ENCODE measurements around the gene TRPV4. TPM values are rescaled to one million over a fixed set of nuclear protein-coding genes. Genes with fewer than 3 reads are reported as not detected.
"Not testable (repeated sequence)": the region's sequence is repeated elsewhere in the genome, so short reads cannot be mapped to it uniquely, and the experiment has no call there.

The TRPV4 gene
- total RNA-seq, 6 donors from 2014 or later: 2.2 to 9.7 (median 5.4) TPM

- no peak for DNase-seq
- TF ChIP-seq POLR2AphosphoS5 (IDR thresholded peaks at IDR 0.05) (no peak), POLR2A (IDR thresholded peaks at IDR 0.05) (no peak), EP300 (IDR thresholded peaks at IDR 0.05) (no peak)
- TF ChIP-seq, protein P1, sequence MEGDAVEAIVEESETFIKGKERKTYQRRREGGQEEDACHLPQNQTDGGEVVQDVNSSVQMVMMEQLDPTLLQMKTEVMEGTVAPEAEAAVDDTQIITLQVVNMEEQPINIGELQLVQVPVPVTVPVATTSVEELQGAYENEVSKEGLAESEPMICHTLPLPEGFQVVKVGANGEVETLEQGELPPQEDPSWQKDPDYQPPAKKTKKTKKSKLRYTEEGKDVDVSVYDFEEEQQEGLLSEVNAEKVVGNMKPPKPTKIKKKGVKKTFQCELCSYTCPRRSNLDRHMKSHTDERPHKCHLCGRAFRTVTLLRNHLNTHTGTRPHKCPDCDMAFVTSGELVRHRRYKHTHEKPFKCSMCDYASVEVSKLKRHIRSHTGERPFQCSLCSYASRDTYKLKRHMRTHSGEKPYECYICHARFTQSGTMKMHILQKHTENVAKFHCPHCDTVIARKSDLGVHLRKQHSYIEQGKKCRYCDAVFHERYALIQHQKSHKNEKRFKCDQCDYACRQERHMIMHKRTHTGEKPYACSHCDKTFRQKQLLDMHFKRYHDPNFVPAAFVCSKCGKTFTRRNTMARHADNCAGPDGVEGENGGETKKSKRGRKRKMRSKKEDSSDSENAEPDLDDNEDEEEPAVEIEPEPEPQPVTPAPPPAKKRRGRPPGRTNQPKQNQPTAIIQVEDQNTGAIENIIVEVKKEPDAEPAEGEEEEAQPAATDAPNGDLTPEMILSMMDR (IDR thresholded peaks at IDR 0.05): no peak
- no peak overlapping the region for H3K4me3 ChIP-seq
- no peak overlapping the region for H3K27ac ChIP-seq
- H3K4me1 ChIP-seq: peaks cover 20 to 29% (median 26%) of the 10 kb centered on the region in 4 donors
- no peaks in the 10 kb centered on the region for H3K27me3 ChIP-seq
- ATAC-seq (ENCODE audit: low FRiP score in 2 of 2): no peak
- 86 to 89% methylated on average over 13 of the region's 17 CpGs for WGBS, 2 donors
- H3K9me3 ChIP-seq: no peaks in the 10 kb centered on the region
- peaks cover 7 to 29% (median 19%) of the 10 kb centered on the region in 4 donors for H3K36me3 ChIP-seq
Observed at GRCh38 chr12:109861689-109862314, 28.6 kb upstream of the TRPV4 start.

DNA sequence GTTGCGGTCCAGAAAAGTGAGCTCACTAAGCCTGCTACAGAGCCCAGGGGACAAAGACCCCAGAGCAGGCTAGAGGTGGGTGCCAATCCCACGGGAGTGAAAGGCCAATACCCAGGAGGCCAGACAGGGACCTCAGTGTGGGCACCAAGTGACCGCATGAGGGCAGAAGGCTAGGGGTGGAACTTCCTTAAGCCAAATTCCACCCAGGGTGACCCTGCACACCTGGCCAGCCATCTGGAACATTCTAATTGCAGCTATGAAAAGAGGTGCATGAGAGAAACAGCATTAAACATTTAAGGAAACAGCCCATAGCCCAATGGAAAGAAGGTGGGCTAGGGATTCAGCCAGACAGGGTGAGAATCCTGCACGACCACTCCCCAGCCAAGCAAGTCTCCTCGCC, 27.8 kb upstream of the TRPV4 start:
- Histone ChIP-seq H3K27ac (no peak overlapping the region), H3K4me3 (no peak overlapping the region), H3K36me3 (peaks cover 7 to 38% (median 24%) of the 10 kb centered on the region in 4 donors), H3K27me3 (no peaks in the 10 kb centered on the region), H3K4me1 (peaks cover 20 to 26% (median 24%) of the 10 kb centered on the region in 4 donors), H3K9me3 (no peaks in the 10 kb centered on the region)
- TF ChIP-seq POLR2A (IDR thresholded peaks at IDR 0.05) (no peak), EP300 (IDR thresholded peaks at IDR 0.05) (no peak), POLR2AphosphoS5 (IDR thresholded peaks at IDR 0.05) (no peak)
- TF ChIP-seq, protein P1 (IDR thresholded peaks at IDR 0.05): no peak
- WGBS, 2 donors: 97 to 100% methylated on average over 5 of the region's 5 CpGs
- ATAC-seq (ENCODE audit: low FRiP score in 2 of 2) (no peak), DNase-seq (no peak)

GRCh38 chr12:109858764-109859163, 25.6 kb upstream of the TRPV4 start:
- TF ChIP-seq, protein P1 (IDR thresholded peaks at IDR 0.05): no peak
- TF ChIP-seq POLR2A (IDR thresholded peaks at IDR 0.05): no peak
- TF ChIP-seq POLR2AphosphoS5 (IDR thresholded peaks at IDR 0.05): no peak
- no peak for TF ChIP-seq EP300 (IDR thresholded peaks at IDR 0.05)
- 75 to 79% methylated on average over 5 of the region's 5 CpGs for WGBS, 2 donors
- Histone ChIP-seq H3K4me1 (peaks cover 0 to 7% (median 3%) of the 10 kb centered on the region in 4 donors), H3K27ac (no peak overlapping the region), H3K9me3 (no peaks in the 10 kb centered on the region), H3K27me3 (no peaks in the 10 kb centered on the region), H3K36me3 (peaks cover 7 to 58% (median 38%) of the 10 kb centered on the region in 4 donors), H3K4me3 (no peak overlapping the region)
- no peak for DNase-seq
- no peak for ATAC-seq (ENCODE audit: low FRiP score in 2 of 2)

DNA sequence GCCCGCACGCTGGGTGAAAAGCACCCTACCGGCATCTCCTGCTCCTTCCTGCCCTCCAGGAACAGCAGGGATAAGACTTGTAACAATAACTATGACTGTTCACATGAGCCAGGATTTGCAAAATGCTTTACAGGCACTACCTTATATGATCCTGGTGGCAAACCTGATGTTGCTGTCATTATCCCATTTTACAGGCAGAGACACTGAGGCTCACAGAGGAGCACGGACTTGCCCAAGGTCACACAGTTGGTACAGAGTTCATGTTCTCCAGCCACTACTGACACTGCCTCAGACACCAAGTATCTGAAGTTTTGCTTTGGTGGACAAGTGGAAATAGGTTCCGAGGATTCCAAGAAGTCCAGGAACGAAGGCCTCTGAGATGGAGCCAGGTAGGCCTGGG, 24.5 kb upstream of the TRPV4 start:
- Histone ChIP-seq H3K27ac (no peak overlapping the region), H3K36me3 (peaks cover 7 to 58% (median 38%) of the 10 kb centered on the region in 4 donors), H3K4me3 (no peak overlapping the region), H3K9me3 (no peaks in the 10 kb centered on the region), H3K4me1 (no peaks in the 10 kb centered on the region), H3K27me3 (no peaks in the 10 kb centered on the region)
- DNase-seq: no peak
- no peak for ATAC-seq (ENCODE audit: low FRiP score in 2 of 2)
- TF ChIP-seq, protein P1 (IDR thresholded peaks at IDR 0.05): no peak
- TF ChIP-seq EP300 (IDR thresholded peaks at IDR 0.05): no peak
- TF ChIP-seq POLR2AphosphoS5 (IDR thresholded peaks at IDR 0.05): no peak
- no peak for TF ChIP-seq POLR2A (IDR thresholded peaks at IDR 0.05)
- 93 to 99% methylated on average over 3 to 6 of the region's 6 CpGs for WGBS, 2 donors

GRCh38 chr12:109855377-109855776, 22.2 kb upstream of the TRPV4 start:
- H3K36me3 ChIP-seq: peaks cover 7 to 58% (median 41%) of the 10 kb centered on the region in 4 donors
- no peak for ATAC-seq (ENCODE audit: low FRiP score in 2 of 2)

GRCh38 chr12:109850518-109850917, 17.3 kb upstream of the TRPV4 start:
- ATAC-seq (ENCODE audit: low FRiP score in 2 of 2); H3K9me3 ChIP-seq; H3K4me1 ChIP-seq; H3K27me3 ChIP-seq; DNase-seq; H3K27ac ChIP-seq; H3K4me3 ChIP-seq: not testable (repeated sequence)
- peaks cover 0 to 26% (median 20%) of the 10 kb centered on the region in 4 donors for H3K36me3 ChIP-seq
- 76 to 89% methylated on average over 4 to 6 of the region's 6 CpGs for WGBS, 2 donors

More at GRCh38 chr12:109855377-109855776, 22.2 kb upstream of the TRPV4 start:
- no peak for DNase-seq
- WGBS, 2 donors: 87 to 93% methylated on average over 3 to 14 of the region's 14 CpGs
- Histone ChIP-seq H3K27ac (no peak overlapping the region), H3K4me3 (no peak overlapping the region), H3K9me3 (no peaks in the 10 kb centered on the region), H3K4me1 (no peaks in the 10 kb centered on the region), H3K27me3 (no peaks in the 10 kb centered on the region)
- TF ChIP-seq POLR2A (IDR thresholded peaks at IDR 0.05) (no peak), EP300 (IDR thresholded peaks at IDR 0.05) (no peak), POLR2AphosphoS5 (IDR thresholded peaks at IDR 0.05) (no peak)
- TF ChIP-seq, protein P1 (IDR thresholded peaks at IDR 0.05): no peak
